H4 (cell line): ENCODE data around the gene LPIN2. TPM values are rescaled to one million over a fixed set of nuclear protein-coding genes. Genes with fewer than 3 reads are reported as not detected.
"Not testable (repeated sequence)": the region's sequence is repeated elsewhere in the genome, so short reads cannot be mapped to it uniquely, and the experiment has no call there.

ENCODE experiments used
- DNase-seq: peaks from one replicate; pipeline ENCODE4 v3.0.0-alpha.2; 2015; ENCODE audit warnings: low spot score
- total RNA-seq: library from RNA; depleted of rRNA; stranded (reverse); fragments of >200 nt; shearing (Covaris generic); gene quantifications from 2 replicates; pipeline ENCODE4 v1.2.3, GENCODE V29; 2014

LPIN2 gene
- total RNA-seq, 1 experiment from 2014 or later, result 17.1 TPM

DNA sequence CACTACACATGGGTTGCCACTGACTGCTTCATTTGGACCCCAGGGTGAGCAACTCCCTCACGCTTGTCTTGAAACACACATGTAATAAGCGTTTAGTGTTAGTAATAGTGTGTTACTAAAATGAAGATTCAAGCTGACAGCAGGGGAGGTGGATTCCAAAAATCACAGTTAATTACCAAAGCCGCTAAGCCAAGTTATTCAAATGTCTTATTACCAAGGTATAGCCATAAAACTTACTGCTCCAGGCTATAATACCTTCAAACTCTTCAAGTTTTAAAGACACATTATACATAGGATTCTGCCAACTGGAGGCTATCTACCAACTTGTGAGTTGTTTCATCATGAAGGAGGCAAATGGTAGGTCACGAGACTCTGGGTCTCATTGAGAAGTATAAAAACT is 2.9 kb downstream of the LPIN2 start:
- DNase-seq, result no peak

DNA sequence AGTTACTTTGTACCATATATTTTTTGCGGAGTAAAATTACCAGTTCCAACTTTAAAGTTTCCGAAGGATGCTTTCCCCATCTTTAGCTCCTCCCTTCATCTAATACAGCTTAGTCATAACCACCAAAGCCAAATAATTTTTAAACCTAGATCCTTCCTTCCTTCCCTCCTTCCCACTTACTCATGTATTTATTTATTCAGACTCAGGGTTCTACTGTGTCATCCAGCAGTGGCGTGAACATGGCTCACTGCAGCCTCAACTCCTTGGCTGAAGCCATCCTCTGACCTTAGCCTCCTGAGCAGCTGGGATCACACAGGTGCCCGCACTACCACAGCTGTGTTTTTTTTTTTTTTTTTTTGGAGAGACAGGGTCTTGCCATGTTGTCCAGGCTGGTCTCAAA is 4.4 kb downstream of the LPIN2 start:
- peak; percentile 84 for DNase-seq

DNA sequence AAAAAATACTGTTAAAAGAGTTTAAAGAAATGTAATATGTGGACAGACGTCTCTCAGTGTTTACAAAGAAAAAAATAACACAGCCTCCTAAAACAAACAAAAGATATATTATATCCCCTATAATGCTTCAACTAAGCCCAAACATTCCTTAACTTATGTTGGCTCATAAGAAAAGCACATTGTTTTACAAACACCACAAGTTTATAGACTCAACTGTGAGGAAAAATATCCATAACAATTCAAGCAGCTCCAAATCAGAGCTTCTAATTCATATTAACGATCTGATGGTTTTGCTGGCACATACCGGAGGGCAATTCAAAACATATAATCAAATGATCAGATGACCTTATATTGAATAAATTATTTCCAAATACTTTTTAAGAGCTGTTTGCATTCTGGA is 5.5 kb downstream of the LPIN2 start:
- DNase-seq, result no peak

DNA sequence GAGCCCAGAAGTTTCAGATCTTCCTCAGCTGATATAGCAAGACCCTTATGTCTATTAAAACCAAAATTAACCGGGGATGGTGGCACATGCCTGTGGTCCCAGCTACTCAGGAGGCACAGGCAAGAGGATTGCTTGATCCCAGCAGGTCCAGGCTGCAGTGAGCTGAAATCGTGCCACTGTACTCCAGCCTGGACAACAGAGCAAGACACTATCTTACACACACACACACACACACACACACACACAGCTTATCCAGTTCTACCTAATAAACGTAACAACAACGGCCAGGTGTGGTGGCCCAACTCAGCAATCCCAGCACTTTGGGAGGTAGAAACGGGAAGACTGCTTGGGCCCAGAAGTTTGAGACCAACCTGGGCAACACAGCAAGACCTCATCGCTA is 7.5 kb downstream of the LPIN2 start:
- no peak for DNase-seq

DNA sequence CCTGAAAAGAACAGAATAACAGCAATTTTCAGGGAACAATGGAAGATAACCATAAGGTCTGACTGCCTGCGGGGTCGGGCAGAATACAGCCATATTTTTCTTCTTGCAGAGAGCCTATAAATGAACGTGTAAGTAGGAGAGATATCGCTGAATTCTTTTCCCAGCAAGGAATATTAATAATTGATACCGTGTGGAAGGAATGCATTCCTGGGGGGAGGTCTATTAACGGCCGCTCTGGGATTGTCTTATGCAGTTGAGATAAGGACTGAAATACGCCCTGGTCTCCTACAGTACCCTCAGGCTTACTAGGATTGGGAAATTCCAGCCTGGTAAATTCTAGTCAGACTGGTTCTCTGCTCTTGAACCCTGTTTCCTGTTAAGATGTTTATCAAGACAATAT is 9.2 kb downstream of the LPIN2 start:
- DNase-seq, result not testable (repeated sequence)

DNA sequence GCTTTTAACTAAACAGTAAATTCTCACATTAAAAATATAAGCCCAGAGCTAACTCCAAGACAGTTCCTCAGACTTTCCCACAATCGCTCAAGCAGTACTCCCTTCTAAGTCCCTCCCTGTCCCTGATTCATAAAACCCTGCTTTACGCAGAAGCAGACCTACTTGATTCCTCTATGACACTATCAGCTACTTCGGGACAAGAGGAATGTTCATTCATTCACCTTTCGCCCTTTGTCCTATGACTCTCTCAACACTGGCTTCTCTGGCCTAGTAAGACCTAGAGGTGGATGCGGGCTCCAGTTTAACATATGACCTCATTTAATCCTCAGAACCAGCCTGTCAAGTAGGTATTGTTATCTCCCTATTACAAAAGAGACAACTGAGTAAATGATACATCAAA is 10.2 kb downstream of the LPIN2 start:
- no peak for DNase-seq

DNA sequence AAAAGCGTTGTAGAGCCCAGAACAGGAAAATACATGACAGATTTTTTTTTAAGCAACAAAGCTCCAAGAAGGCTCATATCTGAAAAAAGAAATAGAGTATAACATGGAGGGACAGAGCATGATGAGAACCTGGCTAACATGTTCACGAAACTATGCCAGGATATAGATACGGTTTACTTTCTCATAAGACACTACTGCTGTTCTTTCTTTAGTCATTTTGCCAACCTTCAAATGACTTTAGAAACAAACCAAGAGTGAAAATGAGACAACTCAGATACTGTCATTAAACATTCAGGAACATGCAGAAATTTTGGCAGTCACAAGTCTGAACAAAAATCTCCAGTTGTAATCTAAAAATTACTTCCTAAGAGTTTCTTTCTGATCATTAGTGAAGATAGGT is 14.3 kb downstream of the LPIN2 start:
- DNase-seq, result no peak

DNA sequence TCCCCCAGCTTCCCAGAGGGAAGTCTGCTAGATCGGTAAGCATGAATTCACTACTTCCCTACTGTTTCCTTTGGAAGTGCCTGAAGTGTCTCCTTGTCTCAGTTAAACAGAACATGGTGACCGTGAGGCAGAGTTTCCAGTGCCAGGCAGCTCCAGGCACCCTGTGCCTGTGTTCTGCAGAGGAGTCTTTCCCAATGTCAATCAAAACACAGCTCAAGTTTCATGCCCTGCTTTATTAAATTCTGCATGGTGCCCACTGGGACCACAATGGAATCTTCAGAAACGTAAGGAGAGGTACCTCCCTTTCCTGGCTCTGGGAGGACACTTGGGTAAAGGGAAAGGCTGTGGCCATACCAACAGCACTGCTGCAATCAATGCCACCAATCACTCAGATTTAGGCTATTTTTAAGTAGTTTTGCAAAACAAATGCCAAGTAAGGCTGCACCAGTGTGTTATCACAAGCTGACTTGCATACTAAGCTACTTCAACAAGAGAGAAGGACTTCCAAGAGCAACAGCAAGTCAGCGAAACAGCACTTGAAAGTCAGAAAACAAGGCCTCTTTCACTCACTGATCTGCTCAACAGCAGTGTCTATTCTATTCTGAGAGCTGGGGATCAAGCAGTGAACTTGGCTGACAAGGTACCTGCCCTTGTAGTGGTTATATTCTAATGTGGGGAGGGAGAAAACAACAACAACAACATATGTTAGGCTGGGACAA is 14.9 kb downstream of the LPIN2 start:
- no peak for DNase-seq

DNA sequence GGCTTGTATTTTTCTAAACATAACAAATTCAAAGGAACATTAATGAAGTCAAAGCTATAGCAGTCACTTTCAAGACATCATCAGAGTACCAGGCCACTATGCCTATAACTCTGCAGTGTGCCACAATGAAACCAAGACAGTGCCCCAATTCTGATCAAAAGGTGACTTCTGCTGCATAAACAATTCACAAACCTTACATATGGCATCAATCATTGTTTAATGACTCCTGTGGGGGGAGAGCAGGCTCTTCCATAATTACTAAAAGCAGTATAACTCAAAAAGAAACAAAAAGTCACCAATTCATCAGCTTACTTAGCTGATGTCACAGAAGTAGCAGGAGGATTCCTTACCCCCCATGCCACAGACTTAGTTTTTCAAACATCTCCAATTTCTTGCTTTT is 15.5 kb downstream of the LPIN2 start:
- no peak for DNase-seq

DNA sequence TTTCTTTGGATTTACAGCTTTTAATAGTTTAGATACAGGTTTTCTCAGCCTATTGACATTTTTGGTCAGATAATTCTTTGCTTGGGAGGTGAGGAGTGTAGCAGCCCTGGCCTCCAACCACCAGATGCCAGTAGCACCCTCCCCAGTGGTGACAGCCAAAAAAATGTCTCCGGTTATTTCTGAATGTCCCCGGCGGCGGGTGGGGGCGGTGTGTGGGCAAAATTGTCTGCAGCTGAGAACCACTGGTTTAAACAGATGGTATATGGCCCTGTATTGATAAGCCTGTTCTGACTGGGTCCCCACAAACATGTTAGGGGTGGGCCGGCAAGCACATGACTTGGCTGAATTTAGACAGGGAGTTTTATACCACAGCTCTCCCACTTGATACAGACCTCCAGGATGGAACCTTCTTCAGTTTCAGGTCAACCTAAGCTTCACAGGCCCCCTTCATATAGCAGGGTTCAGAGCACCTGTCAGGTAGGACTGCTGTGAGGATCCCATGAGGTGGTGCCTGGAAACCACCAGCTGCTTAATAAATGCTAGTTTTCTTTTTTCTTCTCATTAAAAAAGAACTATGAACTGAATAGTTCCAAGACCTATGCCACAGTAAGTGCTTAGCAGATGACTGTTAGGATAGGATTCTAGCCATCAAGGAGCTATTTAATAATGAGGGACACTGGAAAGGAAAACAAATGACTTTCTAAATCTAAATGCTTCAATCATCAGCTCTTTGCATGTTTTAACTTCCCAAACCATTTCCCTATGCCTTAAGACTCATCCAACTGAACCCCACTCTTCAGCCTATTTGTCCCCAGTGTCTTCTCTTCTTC is 18.1 kb downstream of the LPIN2 start:
- DNase-seq, result no peak

DNA sequence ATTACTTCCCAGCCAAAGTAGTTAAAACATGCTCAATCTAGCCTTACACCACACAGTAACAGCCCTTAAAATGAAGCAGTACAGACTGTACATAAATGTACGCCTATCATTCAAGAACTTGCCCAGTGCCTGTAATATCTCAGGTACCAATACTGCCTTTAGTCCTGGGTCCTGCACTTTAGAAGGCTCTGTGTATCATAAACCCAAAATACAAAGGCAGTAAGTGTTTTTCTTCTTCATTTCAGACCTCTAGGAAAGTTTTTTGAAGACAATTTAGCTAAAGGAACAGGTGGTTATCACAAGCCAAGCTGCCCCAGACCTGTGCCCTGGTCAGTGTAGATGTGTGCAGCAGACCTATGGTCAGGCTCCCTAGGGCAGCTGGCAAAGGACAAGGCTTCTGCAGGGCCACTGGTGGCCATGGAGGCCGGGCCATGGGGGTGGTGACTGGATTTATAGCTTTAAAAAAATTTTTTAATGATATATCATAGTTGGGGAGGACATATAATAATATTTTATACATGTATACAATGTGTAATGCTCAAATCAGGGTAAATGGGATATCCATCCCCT is 18.8 kb downstream of the LPIN2 start:
- no peak for DNase-seq

DNA sequence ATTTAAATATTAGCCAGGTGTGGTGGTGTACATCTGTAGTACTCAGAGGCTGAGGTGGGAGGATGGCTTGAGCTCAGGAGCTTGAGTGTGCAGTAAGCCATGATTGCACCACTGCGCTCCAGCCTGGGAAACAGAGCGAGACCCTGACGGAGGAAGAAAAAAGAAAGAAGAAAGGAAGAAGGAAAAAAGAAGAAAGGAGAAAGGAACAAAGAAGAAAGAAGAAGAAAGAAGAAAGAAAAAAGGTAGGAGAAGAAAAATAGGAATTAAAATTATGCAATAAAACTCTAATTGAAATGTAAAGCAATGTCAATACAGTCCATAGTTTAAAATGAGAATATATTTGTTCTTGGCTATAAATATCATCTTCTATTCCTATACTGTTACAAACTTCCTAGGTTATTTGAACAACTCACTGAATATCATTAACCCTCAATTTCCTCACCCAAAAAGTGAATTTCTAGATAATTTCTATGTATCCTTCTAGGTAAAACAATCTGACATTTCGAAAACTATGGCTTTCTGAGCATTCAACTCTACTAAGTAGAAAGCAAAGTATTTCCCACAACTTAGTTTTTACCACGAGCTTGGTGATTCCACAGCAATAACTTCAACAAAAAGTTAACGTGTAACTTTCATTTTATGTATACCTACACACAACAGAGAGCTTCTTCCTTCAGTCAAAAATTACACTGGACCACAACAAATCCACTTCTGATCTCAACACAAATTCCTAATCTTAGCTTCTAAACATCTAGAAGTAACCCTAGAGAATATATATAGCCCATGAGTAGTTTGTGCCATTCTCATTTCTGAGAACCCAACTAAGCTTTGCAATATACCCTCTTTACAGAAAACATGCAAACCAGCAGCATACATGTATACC is 19.7 kb downstream of the LPIN2 start:
- DNase-seq, result no peak

DNA sequence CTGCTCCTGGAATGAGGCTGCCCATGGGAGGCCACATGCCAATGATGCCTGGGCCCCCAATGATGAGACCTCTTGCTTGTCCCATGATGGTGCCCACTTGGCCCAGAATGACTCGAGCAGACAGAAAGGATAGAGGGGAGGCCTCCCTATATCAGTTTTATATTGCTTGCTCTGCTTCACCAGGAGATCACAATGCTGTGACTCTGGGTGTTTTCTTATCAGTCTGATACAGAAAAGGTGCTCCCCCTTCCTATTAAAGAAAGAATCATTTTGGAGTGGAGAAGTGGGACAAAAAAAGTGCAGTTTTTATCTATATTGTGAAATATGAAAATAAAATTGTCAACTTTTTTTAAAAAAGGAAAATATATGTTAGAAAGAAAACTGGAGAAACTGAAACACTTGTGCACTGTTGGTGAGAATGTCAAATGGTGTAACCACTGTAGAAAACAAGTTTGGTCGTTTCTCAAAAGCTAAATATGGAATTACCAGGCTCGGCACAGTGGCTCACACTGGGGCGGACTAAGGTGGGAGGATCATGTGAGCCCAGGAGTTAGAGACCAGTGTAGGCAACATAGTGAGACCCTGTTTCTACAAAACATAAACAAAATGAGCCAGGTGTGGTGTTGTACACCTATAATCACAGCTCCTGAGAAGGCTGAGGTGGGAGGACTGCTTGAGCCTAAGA is 21.8 kb downstream of the LPIN2 start:
- no peak for DNase-seq

DNA sequence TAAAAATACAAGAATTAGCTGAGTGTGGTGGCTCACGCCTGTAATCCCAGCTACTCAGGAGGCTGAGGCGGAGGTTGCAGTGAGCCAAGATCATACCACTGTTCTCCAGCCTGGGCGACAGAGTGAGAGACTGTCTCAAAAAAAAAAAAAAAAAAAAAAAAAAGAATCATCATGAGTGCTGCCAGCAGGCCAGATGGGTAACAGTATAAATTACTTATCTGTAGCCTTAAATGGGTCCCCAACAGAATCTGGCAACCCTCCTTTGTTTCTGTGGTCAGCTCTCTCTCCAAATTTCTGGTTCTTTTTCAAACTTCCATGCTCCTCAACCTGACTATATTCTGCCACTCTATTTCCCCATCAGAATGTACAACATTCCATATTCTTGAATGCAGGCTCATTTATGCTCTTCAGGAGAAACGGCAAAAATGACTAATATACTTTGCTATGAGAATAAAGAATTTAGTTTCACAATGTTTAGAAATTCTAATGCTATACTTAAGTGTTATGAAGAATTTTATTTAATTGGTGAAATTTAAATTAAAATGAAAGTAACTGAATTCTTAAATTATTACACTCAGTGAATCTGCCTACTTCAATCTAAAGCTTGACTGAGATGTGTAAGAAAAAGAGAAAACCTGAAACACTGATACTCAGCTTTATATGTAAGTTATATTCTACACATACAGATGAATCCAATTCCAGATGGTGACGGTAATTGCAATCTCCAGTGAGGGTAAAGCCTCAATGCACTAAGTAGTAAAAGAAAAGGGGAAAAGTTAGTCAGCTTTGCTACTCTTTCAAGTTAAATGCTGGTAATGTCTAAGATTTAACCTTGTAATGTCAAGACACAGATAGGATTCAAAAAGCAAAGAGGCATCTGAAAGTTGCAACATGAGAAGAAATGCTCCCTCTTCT is 24.8 kb downstream of the LPIN2 start:
- no peak for DNase-seq

DNA sequence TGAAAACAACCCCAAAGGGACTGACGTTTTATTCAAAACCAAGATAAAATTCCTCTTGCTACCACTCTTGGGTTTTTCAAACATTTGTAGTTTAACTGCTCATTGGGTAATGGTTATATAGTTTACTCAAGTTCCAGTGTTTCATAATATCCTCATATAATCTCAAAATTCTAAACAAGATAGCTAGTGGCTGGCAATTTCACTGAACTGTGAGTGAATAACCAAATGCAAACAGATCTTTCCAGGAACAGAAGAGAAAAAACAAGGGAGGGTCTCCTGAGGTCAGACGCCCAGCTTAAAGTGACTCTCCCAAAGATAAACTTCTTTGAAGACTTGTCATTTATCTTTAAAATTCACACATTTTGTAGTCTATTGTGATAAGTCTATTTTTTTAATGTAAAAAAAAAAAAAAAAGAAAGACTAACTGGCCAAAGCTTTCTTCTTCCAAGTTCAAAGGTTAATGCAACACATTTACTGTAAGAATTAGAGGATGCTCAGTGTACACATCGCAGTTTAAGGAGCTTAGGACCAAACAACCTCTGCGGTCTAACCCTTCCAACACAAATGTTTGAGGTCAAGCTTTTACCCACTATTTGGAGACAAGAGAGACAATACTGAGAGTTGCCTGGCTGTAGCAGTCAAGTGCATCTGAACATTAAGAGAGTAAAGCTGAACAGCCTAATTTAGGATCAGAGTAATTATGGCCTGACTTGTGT is 26.6 kb downstream of the LPIN2 start:
- DNase-seq, result peak; percentile 54

DNA sequence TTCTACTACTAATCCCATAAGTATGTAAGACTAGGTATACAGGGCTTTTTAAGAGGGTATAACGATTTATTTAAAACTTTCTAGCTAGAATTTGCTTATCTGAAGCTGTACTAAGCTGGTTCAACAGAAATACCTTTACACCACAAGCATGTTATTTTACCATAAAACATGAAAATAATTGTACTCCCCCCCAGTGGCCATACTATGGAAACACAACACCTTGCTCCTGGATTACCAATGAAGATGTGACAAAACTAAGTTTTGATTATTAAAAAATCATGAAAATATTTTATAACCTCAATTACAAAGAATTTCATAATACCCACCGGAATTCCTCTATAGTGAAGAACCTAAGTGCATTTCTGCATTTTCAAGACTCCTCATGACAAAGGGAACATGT is 27.3 kb downstream of the LPIN2 start:
- no peak for DNase-seq

DNA sequence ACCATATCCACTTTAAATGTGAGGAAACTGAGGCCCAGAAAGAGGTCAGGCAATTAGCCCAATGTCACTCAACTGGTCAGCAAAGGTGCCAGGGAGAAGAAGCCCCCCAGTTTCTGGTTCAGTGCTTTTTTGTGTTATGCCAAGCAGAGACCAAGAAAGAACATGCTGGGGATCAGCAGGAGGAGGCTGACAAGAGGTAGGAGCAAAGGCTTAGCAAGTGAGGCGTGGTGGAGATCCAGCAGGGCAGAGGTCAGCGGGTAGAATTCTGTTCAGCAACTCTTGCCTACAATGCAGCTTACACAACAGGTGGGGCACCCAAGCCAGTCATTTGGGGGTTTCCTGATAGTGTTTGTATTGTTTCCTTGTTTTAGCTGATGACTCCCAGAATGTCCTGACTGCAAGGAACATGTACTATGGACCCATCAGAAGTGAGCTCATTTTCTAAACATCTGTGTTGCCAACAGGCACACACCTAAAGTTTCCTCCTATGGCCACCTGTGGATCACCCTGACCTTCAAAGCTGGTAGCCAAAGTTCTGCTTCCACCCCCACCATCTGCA is 28.2 kb downstream of the LPIN2 start:
- no peak for DNase-seq

DNA sequence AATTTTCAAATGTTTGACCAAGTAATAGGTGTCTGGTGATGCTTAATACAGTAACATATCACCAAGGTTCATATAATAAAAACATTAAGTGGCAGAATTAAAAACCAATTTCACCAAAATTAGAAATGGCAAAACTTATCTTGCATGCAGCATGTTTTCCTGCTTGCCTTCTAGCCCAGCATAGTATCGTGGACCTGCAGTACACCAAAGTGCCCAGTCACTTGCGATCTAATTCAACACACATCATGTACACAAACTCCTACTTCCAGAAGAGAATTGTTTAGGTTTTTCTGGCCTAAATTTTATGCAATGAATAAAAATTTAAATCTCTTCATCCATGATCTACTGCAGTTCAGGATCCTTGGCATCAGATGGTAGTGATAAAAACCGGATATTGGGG is 28.9 kb downstream of the LPIN2 start:
- DNase-seq, result no peak

DNA sequence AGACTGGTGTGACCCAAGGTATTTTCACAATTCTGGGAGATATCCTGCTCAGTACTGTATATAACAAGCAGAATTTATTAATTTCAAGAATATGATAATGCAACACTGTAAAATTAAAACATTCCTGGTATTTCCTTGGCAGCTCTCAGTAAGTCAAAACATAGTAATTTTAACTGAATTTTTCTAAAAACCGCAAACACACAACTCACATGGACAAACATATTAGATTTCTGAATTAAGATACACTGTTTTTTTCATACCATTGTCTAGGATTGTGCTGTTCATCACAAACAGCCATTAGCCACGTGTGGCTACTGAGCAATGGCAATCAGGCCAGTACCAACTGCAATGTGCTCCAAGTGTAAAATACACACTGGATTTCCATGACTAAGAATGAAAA is 29.6 kb downstream of the LPIN2 start:
- no peak for DNase-seq
